ENCODE measurements around the gene CMTM5.
"Not testable (repeated sequence)": the region's sequence is repeated elsewhere in the genome, so short reads cannot be mapped to it uniquely, and the experiment has no call there.

CMTM5 gene

GRCh38 chr14:23378612-23379220, 1.9 kb downstream of the CMTM5 start:
- no peak for DNase-seq (ENCODE audit: low read depth in 2 of 2)

- peak; percentile 39 to 46 for DNase-seq (ENCODE audit: low read depth in 2 of 2)
Measured at GRCh38 chr14:23379366-23380196, 2.7 kb downstream of the CMTM5 start.

- no peak for DNase-seq (ENCODE audit: low read depth in 2 of 2)
Measured at GRCh38 chr14:23380197-23380914, 3.5 kb downstream of the CMTM5 start.

- no peak for DNase-seq (ENCODE audit: low read depth in 2 of 2)
Measured at GRCh38 chr14:23380976-23381375, 4.1 kb downstream of the CMTM5 start.

- DNase-seq (ENCODE audit: low read depth in 2 of 2) = no peak
Measured at GRCh38 chr14:23381871-23382270, 5.0 kb downstream of the CMTM5 start.

GRCh38 chr14:23382276-23382675, 5.4 kb downstream of the CMTM5 start:
- DNase-seq (ENCODE audit: low read depth in 2 of 2) = no peak

GRCh38 chr14:23382731-23383440, 6.0 kb downstream of the CMTM5 start:
- DNase-seq (ENCODE audit: low read depth in 2 of 2) = no peak

GRCh38 chr14:23384364-23385080, 7.7 kb downstream of the CMTM5 start:
- DNase-seq (ENCODE audit: low read depth in 2 of 2) = no peak

GRCh38 chr14:23385244-23385641, 8.4 kb downstream of the CMTM5 start:
- no peak for DNase-seq (ENCODE audit: low read depth in 2 of 2)

GRCh38 chr14:23385642-23386265, 8.9 kb downstream of the CMTM5 start:
- no peak for DNase-seq (ENCODE audit: low read depth in 2 of 2)

- DNase-seq (ENCODE audit: low read depth in 2 of 2) = not testable (repeated sequence)
Measured at GRCh38 chr14:23386266-23386657, 9.4 kb downstream of the CMTM5 start.

- no peak for DNase-seq (ENCODE audit: low read depth in 2 of 2)
Measured at GRCh38 chr14:23386999-23387398, 10.2 kb downstream of the CMTM5 start.

- DNase-seq (ENCODE audit: low read depth in 2 of 2) = no peak
Measured at GRCh38 chr14:23387916-23388882, 11.4 kb downstream of the CMTM5 start.

GRCh38 chr14:23388996-23389395, 12.2 kb downstream of the CMTM5 start:
- DNase-seq (ENCODE audit: low read depth in 2 of 2) = no peak

- no peak for DNase-seq (ENCODE audit: low read depth in 2 of 2)
Measured at GRCh38 chr14:23389396-23389795, 12.6 kb downstream of the CMTM5 start.

- DNase-seq (ENCODE audit: low read depth in 2 of 2) = not testable (repeated sequence)
Measured at GRCh38 chr14:23389871-23390270, 13.0 kb downstream of the CMTM5 start.

- DNase-seq (ENCODE audit: low read depth in 2 of 2) = no peak
Measured at GRCh38 chr14:23392613-23393012, 15.8 kb downstream of the CMTM5 start.

GRCh38 chr14:23396126-23396525, 19.3 kb downstream of the CMTM5 start:
- no peak for DNase-seq (ENCODE audit: low read depth in 2 of 2)

- DNase-seq (ENCODE audit: low read depth in 2 of 2) = no peak
Measured at GRCh38 chr14:23396781-23397407, 20.0 kb downstream of the CMTM5 start.

All from stimulated activated CD8-positive, alpha-beta memory T cell treated with anti-CD3 and anti-CD28 coated beads, Interleukin-2, amount 100 ng/mL, for 48 hours (primary cell).